GM19099 (cell line): ENCODE results near the gene CTSE.

Experiments
- POLR2A ChIP-seq: IDR thresholded peaks from 3 replicates; pipeline ENCODE4 v1.6.1; 2011; ENCODE audit warnings: low read depth; ENCODE audit not compliant: insufficient read length; ENCODE audit errors: extremely low read depth

The CTSE gene

DNA sequence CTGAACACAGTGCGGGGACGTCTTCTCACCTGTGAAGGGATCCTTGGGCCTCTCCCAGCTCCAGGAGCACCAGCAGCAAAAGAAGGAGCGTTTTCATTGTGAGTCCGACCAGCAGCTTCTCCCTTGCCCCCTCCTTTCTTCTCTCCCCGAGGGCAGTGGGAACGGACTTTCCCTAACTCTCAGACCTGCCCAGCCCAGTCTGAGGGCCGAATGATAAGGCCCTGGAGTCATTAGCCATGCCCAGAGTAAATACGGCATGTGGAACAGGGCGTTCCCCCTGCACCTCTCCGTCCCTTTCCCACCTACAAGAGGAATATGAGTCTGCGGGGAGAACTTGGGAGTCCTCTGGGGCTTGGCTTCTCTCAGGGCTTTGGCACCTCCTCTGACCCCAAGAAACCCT is at the start of gene CTSE:
CTSE (minus strand) TSS at position 201 of the 400 bp plus-strand sequence; CDS start at position 97, 104 bp downstream.
- no peak for TF ChIP-seq POLR2A

- TF ChIP-seq POLR2A, result no peak
These were observed 47.1 kb upstream of the CTSE start for GRCh38 chr1:206070627-206071304.

GRCh38 chr1:206068314-206068713 is 44.6 kb upstream of the CTSE start:
- no peak for TF ChIP-seq POLR2A

- no peak for TF ChIP-seq POLR2A
These were observed 44.0 kb upstream of the CTSE start for GRCh38 chr1:206067486-206068227.

- no peak for TF ChIP-seq POLR2A
These were observed 42.9 kb upstream of the CTSE start for GRCh38 chr1:206066479-206067171.

DNA sequence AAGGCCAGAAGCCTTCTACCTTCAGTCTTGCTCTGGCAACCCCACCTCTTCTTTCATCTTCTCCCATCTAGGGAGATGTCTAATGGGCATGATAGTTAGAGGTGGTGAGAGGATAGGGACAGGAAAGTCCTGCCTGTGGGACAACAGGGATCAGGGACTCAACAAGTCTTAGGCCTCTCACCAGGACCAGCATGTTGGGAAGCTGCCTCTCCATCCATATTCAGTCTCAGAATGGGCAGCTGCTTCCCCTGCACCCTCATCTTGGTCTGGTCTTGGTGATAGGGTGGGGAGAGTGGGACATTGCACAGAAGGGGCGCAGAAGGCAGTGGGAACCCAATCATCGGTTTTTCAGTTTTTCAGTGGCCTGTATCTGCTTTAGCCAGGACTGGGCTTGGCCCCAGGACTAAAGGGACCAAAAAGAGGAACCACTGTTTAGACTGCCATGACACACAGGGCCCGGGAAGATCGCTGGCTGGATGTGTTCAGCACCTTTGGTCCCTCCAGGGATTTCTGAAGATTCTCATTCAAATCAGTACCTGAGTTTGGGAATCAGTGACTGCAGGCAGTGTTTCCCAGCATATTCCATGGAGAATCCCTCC is 42.0 kb upstream of the CTSE start:
- no peak for TF ChIP-seq POLR2A

DNA sequence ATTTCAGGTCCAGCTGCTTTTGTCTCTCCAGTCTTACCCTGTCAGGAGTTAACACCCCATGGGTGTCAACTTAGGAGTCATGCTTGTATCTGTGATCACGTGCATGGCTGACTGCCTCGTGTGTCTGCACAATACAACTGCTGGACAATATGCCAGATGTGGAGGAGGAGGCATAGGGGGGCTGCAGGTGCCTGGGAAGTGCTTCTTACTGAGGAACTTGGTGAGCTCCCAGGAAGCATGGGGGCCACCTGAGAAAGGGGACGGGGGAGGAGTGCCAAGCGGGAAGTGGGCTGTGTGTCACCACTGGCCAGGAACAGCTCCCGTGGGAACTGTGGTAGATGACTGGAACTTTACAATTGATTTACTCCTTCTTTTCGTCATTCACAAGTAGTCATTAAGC is 38.8 kb upstream of the CTSE start:
- no peak for TF ChIP-seq POLR2A

GRCh38 chr1:206060844-206061243 is 37.1 kb upstream of the CTSE start:
- TF ChIP-seq POLR2A, result no peak

DNA sequence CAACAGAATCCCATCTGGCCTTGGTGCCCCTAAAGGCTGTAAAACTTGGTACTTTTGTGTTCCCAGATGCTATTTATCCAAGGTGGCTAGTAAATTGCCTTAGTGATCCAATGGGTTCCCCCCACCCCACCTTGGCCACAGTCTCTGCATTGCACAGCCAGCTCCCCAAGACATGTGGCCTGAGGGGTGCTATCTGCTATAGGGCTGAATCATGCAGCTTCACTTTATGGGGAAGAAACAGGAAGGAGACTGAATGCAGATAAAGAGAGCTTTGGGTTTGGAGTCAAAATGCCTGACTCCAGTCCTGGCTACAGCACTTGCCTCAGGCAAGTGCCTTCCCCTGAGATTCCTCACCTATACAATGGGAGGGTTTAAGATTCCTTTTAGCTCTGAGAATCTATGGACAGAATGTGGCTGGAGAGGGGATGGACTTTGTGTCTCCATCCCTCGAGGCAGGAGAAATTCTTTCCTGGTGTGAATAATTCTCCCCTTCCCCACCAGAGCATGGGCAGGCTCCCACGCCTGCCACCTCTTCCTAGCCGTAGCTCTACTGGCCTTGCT is 35.7 kb upstream of the CTSE start:
- no peak for TF ChIP-seq POLR2A

- TF ChIP-seq POLR2A, result no peak
These were observed 35.2 kb upstream of the CTSE start for GRCh38 chr1:206058927-206059292.

DNA sequence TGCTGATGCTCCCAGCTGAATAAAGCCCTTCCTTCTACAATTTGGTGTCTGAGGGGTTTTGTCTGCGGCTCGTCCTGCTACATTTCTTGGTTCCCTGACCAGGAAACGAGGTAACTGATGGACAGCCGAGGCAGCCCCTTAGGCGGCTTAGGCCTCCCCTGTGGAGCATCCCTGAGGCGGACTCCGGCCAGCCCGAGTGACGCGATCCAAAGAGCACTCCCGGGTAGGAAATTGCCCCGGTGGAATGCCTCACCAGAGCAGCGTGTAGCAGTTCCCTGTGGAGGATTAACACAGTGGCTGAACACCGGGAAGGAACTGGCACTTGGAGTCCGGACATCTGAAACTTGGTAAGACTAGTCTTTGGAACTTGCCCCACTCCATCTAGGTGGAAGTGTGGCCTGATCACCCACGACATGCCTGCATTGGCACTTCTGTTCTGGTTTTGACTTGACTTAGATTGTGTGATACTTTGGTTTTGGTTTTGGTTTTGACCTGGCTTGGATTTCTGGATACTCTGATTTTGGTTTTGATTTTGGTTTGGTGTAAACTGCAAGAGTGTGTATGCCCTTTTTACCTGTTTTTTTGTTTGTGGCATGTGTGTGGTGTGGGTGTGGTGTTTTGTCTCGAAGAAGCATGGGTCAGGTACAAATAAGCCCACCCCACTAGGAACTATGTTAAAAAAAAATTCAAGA is 29.4 kb upstream of the CTSE start, which contains the start of gene RHEX:
RHEX (plus strand) TSS at position 255 of the 692 bp plus-strand sequence. CDS start 44,656 bp downstream, outside the sequence.
- TF ChIP-seq POLR2A, result peak; percentile 31

DNA sequence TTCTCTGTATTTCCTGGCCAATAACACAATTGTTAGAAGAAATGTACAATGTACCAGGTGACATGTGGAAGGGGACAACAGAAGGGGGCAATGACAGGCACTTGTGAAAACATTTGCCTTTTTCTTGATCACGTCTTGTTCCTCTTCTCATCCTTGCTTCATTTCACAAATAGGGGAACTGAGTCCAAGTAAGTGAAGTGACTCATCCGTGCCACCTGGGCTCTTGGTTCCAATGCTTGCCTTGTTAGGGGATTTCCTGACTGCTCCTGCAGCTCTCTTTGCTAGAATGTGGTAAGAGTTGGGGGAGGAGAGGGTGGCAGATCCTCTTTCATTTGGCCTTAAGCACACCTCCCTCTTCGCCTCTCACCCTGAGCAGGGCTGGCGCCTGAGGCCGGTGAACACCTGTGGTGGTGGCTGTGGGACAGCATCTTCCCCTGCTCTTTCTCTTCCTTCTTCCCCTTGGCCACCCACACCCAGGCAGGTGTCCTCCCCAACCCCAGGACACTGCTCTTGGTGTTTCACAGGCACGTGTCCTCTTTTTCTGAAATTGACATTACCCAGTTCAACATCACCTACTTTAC is 27.1 kb upstream of the CTSE start:
- peak; percentile 33 for TF ChIP-seq POLR2A

- TF ChIP-seq POLR2A, result no peak
These were observed 26.4 kb upstream of the CTSE start for GRCh38 chr1:206049919-206050600.
